C4-2B (cell line): ENCODE measurements around the gene CST11.

Experiments
- H3K27ac ChIP-seq: fragments of 450-650 bp; 2 replicates; pipeline ENCODE4 v1.5.1; 2017
- ZFX ChIP-seq: fragments of 450-650 bp; IDR thresholded peaks from 2 replicates; pipeline ENCODE4 v1.6.1; 2017
- TF ChIP-seq, protein P1 (sequence below): fragments of 450-650 bp; conservative IDR thresholded peaks from 2 replicates; pipeline ENCODE4 v1.5.1; 2017; ENCODE audit warnings: mild to moderate bottlenecking

Gene CST11

DNA sequence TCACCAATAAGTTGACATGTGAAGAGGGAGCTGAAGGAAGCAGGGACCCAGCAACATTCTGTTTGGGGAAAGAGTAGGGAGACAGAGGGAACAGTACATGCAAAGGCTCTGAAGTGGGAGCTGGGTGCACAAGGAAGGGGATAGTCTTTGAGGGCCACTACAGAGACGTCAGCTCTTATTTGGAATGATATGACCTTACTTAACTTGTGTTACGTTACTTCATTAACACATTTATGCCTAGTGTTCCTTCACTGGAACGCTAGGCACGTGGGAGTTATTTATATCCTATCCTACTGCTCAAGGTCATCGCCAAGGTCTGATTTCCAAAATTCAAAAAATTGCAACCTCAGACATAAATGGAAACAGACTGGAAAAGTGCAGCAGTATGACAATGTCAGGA, 51.6 kb downstream of the CST11 start:
- no peak for TF ChIP-seq ZFX
- TF ChIP-seq, protein P1, sequence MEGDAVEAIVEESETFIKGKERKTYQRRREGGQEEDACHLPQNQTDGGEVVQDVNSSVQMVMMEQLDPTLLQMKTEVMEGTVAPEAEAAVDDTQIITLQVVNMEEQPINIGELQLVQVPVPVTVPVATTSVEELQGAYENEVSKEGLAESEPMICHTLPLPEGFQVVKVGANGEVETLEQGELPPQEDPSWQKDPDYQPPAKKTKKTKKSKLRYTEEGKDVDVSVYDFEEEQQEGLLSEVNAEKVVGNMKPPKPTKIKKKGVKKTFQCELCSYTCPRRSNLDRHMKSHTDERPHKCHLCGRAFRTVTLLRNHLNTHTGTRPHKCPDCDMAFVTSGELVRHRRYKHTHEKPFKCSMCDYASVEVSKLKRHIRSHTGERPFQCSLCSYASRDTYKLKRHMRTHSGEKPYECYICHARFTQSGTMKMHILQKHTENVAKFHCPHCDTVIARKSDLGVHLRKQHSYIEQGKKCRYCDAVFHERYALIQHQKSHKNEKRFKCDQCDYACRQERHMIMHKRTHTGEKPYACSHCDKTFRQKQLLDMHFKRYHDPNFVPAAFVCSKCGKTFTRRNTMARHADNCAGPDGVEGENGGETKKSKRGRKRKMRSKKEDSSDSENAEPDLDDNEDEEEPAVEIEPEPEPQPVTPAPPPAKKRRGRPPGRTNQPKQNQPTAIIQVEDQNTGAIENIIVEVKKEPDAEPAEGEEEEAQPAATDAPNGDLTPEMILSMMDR = no peak
- H3K27ac ChIP-seq = no peak overlapping the region
